ENCODE measurements around the gene CORO7. TPM values are rescaled to one million over a fixed set of nuclear protein-coding genes. Genes with fewer than 3 reads are reported as not detected.
A peak's percentile ranks its signal among the peaks of the same experiment; 100 is the strongest.

Gene CORO7
- total RNA-seq, 2 experiments from 2014 or later = 66.2 to 73.1 TPM

GRCh38 chr16:4318967-4319366 is 97.4 kb downstream of the CORO7 start:
- H3K27me3 Mint-ChIP-seq = peaks cover 19% of the 10 kb centered on the region
- no peak overlapping the region for H3K27ac Mint-ChIP-seq
- no peaks in the 10 kb centered on the region for H3K9me3 Mint-ChIP-seq
- peaks cover 11% of the 10 kb centered on the region for H3K4me1 Mint-ChIP-seq
- H3K4me3 Mint-ChIP-seq = no peak overlapping the region
- H3K36me3 Mint-ChIP-seq = no peaks in the 10 kb centered on the region
- DNase-seq = no peak

DNA sequence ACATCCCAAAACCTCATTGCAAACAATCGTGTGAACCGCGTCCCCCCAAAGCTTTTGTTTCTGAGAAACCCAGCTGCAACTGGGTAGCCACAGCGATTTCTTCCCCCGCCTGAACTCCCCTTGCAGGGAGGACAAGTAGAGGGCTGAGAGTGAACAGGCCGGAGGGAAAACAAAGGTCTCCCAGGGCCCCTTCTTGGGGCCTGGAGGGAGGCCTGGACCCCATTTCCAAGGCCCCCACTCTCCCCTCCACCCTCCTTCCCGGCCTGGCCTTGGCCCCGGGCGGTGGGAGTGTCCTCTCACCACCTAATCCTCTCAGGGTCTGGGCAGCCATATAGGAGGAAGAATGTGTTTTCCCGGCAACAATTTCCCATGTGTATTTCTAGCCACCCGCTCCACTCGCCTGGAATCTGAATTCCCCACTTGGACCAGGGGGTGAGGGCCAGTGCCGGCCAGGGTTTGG is 97.9 kb downstream of the CORO7 start:
- no peaks in the 10 kb centered on the region for H3K36me3 Mint-ChIP-seq
- no peaks in the 10 kb centered on the region for H3K9me3 Mint-ChIP-seq
- H3K27me3 Mint-ChIP-seq = peaks cover 24% of the 10 kb centered on the region
- H3K4me3 Mint-ChIP-seq = no peak overlapping the region
- H3K4me1 Mint-ChIP-seq = peaks cover 11% of the 10 kb centered on the region
- H3K27ac Mint-ChIP-seq = no peak overlapping the region
- DNase-seq = no peak

- Mint-ChIP-seq H3K9me3 (no peaks in the 10 kb centered on the region), H3K4me1 (peaks cover 11% of the 10 kb centered on the region), H3K27me3 (peaks cover 29% of the 10 kb centered on the region), H3K36me3 (no peaks in the 10 kb centered on the region), H3K27ac (no peak overlapping the region), H3K4me3 (no peak overlapping the region)
- DNase-seq = no peak
Measured at GRCh38 chr16:4317532-4318450, 98.6 kb downstream of the CORO7 start.

- no peaks in the 10 kb centered on the region for H3K36me3 Mint-ChIP-seq
- H3K9me3 Mint-ChIP-seq = no peaks in the 10 kb centered on the region
- H3K4me3 Mint-ChIP-seq = no peak overlapping the region
- DNase-seq = no peak
- H3K4me1 Mint-ChIP-seq = peaks cover 11% of the 10 kb centered on the region
- H3K27me3 Mint-ChIP-seq = peaks cover 33% of the 10 kb centered on the region
- no peak overlapping the region for H3K27ac Mint-ChIP-seq
Measured at GRCh38 chr16:4316864-4317531, 99.4 kb downstream of the CORO7 start.

DNA sequence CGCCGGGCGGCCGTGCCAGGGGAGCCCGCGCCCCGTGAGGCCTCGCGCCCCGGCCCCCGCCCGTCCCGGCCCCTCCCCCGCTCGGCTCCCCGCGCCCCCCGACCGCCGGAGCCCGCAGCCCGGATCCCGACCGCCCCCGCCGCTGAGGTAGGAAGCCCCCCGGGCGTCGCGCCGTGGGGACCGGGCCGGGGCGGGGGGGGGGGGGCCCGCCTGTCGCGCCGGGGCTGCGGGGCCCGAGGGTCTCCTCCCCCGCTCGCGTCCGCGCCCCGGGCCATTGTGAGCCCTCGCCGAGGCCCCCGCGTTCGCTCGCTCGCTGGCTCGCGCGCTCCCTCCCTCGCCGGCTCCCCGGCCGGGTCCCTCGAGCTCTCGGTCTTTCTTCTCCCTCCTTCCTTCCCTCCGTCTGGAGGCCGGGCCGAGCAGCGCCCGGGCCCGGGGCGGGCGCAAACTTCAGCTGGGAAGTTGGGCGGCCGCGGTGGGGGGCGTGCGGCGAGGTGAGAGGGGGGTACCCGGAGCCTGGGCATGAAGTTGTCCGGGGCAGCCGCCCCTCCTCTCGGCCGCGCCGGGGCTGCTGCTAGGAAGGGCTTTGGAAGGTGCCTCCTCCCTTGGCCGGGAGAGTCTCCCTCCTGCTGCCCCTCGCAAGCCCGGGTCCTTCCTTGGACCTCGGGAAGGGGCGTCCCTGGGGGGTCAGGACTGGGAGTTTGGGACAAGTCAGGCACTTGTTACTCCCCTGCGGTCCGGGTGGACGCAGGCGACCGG is 100.1 kb downstream of the CORO7 start:
- Mint-ChIP-seq H3K36me3 (no peaks in the 10 kb centered on the region), H3K27me3 (peaks cover 33% of the 10 kb centered on the region), H3K9me3 (no peaks in the 10 kb centered on the region), H3K4me3 (peak overlapping the region; percentile 14), H3K27ac (no peak overlapping the region), H3K4me1 (peaks cover 11% of the 10 kb centered on the region)
- DNase-seq = no peak

- Mint-ChIP-seq H3K4me1 (peaks cover 11% of the 10 kb centered on the region), H3K9me3 (no peaks in the 10 kb centered on the region), H3K4me3 (peak within 1 kb of the TSS; percentile 81), H3K36me3 (no peaks in the 10 kb centered on the region), H3K27me3 (peaks cover 33% of the 10 kb centered on the region), H3K27ac (no peak within 1 kb of the TSS)
- no peak for DNase-seq
Measured at GRCh38 chr16:4315186-4316107, 100.9 kb downstream of the CORO7 start, which contains the start of gene GLIS2. Gene GLIS2 (plus strand): TSS chr16:4316067. CDS start chr16:4332281, 16,214 bp downstream.

- Mint-ChIP-seq H3K4me3 (peak overlapping the region; percentile 81), H3K27me3 (peaks cover 33% of the 10 kb centered on the region), H3K36me3 (no peaks in the 10 kb centered on the region), H3K9me3 (no peaks in the 10 kb centered on the region), H3K27ac (peak overlapping the region; percentile 47), H3K4me1 (peaks cover 11% of the 10 kb centered on the region)
- DNase-seq = no peak
Measured at GRCh38 chr16:4314532-4315185, 101.7 kb downstream of the CORO7 start.

- peaks cover 33% of the 10 kb centered on the region for H3K27me3 Mint-ChIP-seq
- no peaks in the 10 kb centered on the region for H3K9me3 Mint-ChIP-seq
- H3K4me3 Mint-ChIP-seq = peak overlapping the region; percentile 81
- H3K36me3 Mint-ChIP-seq = no peaks in the 10 kb centered on the region
- no peak for DNase-seq
- H3K4me1 Mint-ChIP-seq = peaks cover 12% of the 10 kb centered on the region
- no peak overlapping the region for H3K27ac Mint-ChIP-seq
Measured at GRCh38 chr16:4313563-4314531, 102.5 kb downstream of the CORO7 start.

GRCh38 chr16:4309833-4310266 is 106.5 kb downstream of the CORO7 start:
- Mint-ChIP-seq H3K36me3 (peaks cover 15% of the 10 kb centered on the region), H3K27ac (no peak overlapping the region), H3K4me1 (peaks cover 22% of the 10 kb centered on the region), H3K9me3 (peaks cover 6% of the 10 kb centered on the region), H3K4me3 (no peak overlapping the region), H3K27me3 (peaks cover 22% of the 10 kb centered on the region)
- peak; percentile 58 for DNase-seq

DNA sequence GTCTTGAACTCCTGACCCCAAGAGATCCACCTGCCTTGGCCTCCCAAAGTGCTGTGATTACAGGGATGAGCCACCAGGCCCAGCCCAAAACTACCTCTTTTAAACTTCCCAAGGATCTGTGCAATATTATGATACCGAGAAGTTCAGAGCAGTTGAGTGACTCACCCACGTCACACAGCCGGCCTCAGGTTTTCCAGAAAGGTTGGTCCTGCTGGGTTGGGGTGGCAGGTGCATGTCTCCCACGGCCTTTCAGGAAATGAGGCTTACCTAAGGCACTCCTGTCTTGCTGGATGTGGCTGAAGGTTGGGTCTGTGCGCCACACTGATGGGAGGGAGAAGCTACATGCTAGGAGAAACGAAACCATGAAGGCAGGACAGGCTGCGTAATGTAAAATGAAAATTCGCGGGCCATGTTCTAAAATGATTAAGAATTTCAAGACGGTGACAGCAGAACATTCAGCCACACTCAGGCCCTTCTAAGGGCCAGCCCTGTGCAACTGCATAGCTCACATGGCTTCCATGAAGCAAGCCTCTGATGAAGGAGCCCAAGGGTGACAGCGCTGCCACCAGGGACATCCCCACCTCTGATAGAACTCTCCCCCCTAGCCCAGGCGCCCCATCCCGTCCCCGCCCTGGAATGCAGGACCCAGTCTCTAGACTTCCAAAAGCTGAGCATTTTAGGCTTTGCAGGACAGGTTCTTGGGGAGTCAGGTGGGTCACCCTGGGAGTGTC is 107.1 kb downstream of the CORO7 start:
- H3K9me3 Mint-ChIP-seq = peaks cover 6% of the 10 kb centered on the region
- H3K36me3 Mint-ChIP-seq = peaks cover 15% of the 10 kb centered on the region
- H3K4me1 Mint-ChIP-seq = peaks cover 19% of the 10 kb centered on the region
- peak overlapping the region; percentile 14 for H3K4me3 Mint-ChIP-seq
- DNase-seq = no peak
- H3K27ac Mint-ChIP-seq = no peak overlapping the region
- H3K27me3 Mint-ChIP-seq = peaks cover 16% of the 10 kb centered on the region

GRCh38 chr16:4307215-4308037 is 109.0 kb downstream of the CORO7 start:
- Mint-ChIP-seq H3K27me3 (peaks cover under 1% of the 10 kb centered on the region), H3K9me3 (peaks cover 6% of the 10 kb centered on the region), H3K36me3 (peaks cover 18% of the 10 kb centered on the region), H3K4me3 (peak overlapping the region; percentile 85), H3K4me1 (peaks cover 19% of the 10 kb centered on the region), H3K27ac (peak overlapping the region; percentile 94)
- DNase-seq = peak; percentile 98
